ENCODE results near the gene FRG2.
"Not testable (repeated sequence)": the region's sequence is repeated elsewhere in the genome, so short reads cannot be mapped to it uniquely, and the experiment has no call there.

DNA sequence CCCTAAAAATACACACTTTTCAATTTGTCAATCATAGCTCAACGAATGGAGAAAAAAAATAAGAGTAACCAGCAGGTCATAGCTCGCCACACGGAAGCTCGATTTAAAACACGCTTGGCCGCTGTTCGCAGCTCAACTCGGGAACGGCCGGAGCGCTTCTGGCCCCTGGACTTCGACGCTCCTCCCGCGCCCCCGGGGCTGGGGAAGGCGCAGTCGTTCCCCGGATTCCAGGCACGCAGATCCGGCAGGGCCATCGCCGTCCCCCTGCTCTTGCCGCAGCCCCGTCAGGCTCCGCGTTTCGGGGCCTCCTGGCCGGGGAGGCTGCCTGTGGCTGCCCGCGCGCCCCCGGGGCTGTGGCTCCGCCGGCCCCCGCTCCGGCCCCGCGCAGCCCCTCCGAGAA, 13.8 kb upstream of the FRG2 start:
- not testable (repeated sequence) for TF ChIP-seq POLR2A (IDR thresholded peaks at IDR 0.05)
- TF ChIP-seq, protein P1, sequence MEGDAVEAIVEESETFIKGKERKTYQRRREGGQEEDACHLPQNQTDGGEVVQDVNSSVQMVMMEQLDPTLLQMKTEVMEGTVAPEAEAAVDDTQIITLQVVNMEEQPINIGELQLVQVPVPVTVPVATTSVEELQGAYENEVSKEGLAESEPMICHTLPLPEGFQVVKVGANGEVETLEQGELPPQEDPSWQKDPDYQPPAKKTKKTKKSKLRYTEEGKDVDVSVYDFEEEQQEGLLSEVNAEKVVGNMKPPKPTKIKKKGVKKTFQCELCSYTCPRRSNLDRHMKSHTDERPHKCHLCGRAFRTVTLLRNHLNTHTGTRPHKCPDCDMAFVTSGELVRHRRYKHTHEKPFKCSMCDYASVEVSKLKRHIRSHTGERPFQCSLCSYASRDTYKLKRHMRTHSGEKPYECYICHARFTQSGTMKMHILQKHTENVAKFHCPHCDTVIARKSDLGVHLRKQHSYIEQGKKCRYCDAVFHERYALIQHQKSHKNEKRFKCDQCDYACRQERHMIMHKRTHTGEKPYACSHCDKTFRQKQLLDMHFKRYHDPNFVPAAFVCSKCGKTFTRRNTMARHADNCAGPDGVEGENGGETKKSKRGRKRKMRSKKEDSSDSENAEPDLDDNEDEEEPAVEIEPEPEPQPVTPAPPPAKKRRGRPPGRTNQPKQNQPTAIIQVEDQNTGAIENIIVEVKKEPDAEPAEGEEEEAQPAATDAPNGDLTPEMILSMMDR (IDR thresholded peaks at IDR 0.05): not testable (repeated sequence)

Data from adrenal gland (tissue), 5 donors.